Liver (tissue), 2 donors: Measurements from ENCODE around the gene ADAMTS2.

Experiments used
- TF ChIP-seq, protein P1 (sequence below): fragments of 150-350 bp; IDR thresholded peaks from 2 replicates; pipeline ENCODE4 v1.5.1; 2017; ENCODE audit warnings: improper control_type of control experiment, low read depth, low read length; ENCODE audit not compliant: missing input control
- TF ChIP-seq, protein P2 (sequence below): IDR thresholded peaks from 2 replicates; pipeline ENCODE4 v1.6.1; 2016; ENCODE audit warnings: antibody characterized with exemption
- donor health status: healthy.

DNA sequence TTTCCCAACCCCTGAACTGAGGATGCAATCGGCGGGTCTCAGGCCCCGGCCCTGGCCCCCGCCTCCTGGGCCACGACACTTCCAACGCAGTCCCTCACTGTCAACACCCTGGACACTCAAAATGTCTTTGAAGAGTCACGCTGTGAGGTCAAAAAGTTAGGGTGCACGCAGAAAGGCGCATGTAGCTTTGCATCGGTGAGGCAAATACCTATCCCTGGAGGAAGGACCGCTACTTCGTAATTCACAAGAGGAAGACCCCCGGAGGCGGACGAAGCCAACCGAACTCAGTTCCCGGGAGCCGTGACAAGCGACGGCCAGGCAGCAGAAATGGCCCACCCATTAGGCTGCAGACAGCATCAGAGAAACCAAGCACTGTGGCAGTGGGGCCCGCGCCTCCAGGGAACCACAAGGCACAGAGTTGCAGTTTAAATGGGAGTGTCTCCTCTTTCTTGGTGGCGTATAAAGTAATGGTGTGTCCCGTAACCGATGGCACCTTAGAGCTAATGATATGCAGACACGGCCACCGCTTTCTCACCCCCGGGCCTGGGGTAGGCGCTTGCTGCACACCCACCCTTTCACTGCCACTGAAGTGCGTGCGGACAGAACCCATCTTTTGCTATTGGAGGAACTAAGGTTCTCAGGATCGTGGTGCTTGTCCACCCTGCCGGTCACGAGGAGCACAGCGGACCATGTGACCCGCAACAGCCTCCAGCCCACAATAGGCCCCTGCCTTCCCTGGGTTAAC is 9.0 kb downstream of the ADAMTS2 start:
- TF ChIP-seq, protein P1, sequence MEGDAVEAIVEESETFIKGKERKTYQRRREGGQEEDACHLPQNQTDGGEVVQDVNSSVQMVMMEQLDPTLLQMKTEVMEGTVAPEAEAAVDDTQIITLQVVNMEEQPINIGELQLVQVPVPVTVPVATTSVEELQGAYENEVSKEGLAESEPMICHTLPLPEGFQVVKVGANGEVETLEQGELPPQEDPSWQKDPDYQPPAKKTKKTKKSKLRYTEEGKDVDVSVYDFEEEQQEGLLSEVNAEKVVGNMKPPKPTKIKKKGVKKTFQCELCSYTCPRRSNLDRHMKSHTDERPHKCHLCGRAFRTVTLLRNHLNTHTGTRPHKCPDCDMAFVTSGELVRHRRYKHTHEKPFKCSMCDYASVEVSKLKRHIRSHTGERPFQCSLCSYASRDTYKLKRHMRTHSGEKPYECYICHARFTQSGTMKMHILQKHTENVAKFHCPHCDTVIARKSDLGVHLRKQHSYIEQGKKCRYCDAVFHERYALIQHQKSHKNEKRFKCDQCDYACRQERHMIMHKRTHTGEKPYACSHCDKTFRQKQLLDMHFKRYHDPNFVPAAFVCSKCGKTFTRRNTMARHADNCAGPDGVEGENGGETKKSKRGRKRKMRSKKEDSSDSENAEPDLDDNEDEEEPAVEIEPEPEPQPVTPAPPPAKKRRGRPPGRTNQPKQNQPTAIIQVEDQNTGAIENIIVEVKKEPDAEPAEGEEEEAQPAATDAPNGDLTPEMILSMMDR: no peak
- TF ChIP-seq, protein P2, sequence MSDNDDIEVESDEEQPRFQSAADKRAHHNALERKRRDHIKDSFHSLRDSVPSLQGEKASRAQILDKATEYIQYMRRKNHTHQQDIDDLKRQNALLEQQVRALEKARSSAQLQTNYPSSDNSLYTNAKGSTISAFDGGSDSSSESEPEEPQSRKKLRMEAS: no peak
